Neural cell (in vitro differentiated cells): ENCODE measurements around the gene PLA2G4B. TPM values are rescaled to one million over a fixed set of nuclear protein-coding genes. Genes with fewer than 3 reads are reported as not detected.

Experiments used
- H2AFZ ChIP-seq: fragments of 200-600, 300-800 bp; sonication (generic), shearing (Covaris generic); 2 replicates; pipeline ENCODE4 v1.6.0; 2014; ENCODE audit warnings: low read depth, mild to moderate bottlenecking, antibody characterized with exemption, low read length, moderate library complexity
- H3F3A ChIP-seq: fragments of 200-600 bp; shearing (Covaris generic); 2 replicates; pipeline ENCODE4 v1.6.1; 2016; ENCODE audit warnings: mild to moderate bottlenecking, moderate library complexity, mixed read lengths, antibody characterized with exemption, low read length; ENCODE audit not compliant: insufficient read depth, poor library complexity, severe bottlenecking
- H3K27ac ChIP-seq: fragments of 200-600, 300-800 bp; sonication (generic), shearing (Covaris generic); 2 replicates; pipeline ENCODE4 v1.5.1; 2014; ENCODE audit warnings: mild to moderate bottlenecking, low read length, moderate library complexity
- H3K27me3 ChIP-seq: fragments of 300-800, 200-600 bp; sonication (generic), shearing (Covaris generic); 2 replicates; pipeline ENCODE4 v1.6.0; 2014; ENCODE audit warnings: mild to moderate bottlenecking, low read depth, low read length, moderate library complexity; ENCODE audit not compliant: insufficient read depth
- H3K36me3 ChIP-seq: fragments of 300-800, 200-600 bp; sonication (generic), shearing (Covaris generic); 2 replicates; pipeline ENCODE4 v1.5.1; 2014; ENCODE audit warnings: mild to moderate bottlenecking, antibody characterized with exemption, low read length, moderate library complexity; ENCODE audit not compliant: insufficient read depth
- H3K4me2 ChIP-seq: fragments of 300-800, 200-600 bp; sonication (generic), shearing (Covaris generic); 2 replicates; pipeline ENCODE4 v1.6.0; 2014; ENCODE audit warnings: mild to moderate bottlenecking, low read length
- H3K4me3 ChIP-seq: fragments of 300-800, 200-600 bp; sonication (generic), shearing (Covaris generic); 2 replicates; pipeline ENCODE4 v1.5.1; 2014; ENCODE audit warnings: mild to moderate bottlenecking, low read length, moderate library complexity
- H3K79me2 ChIP-seq: fragments of 200-600 bp; shearing (Covaris generic); replicated peaks from 2 replicates; pipeline ENCODE4 v1.6.0; 2014; ENCODE audit warnings: mild to moderate bottlenecking, low read length, moderate library complexity; ENCODE audit not compliant: insufficient read depth
- H3K9ac ChIP-seq: fragments of 300-800, 200-600 bp; sonication (generic), shearing (Covaris generic); 2 replicates; pipeline ENCODE4 v1.6.1; 2016; ENCODE audit warnings: mild to moderate bottlenecking, low read length, mixed read lengths
- H3K9me2 ChIP-seq: fragments of 200-600 bp; shearing (Covaris generic); 2 replicates; pipeline ENCODE4 v1.6.1; 2016; ENCODE audit warnings: mild to moderate bottlenecking, low read length, mixed read lengths; ENCODE audit not compliant: insufficient read depth
- H3K9me3 ChIP-seq: fragments of 200-600, 300-800 bp; sonication (generic), shearing (Covaris generic); 2 replicates; pipeline ENCODE4 v1.6.1; 2016; ENCODE audit warnings: mild to moderate bottlenecking, mixed run types, low read length, moderate library complexity, mixed read lengths
- H4K20me1 ChIP-seq: fragments of 200-600 bp; shearing (Covaris generic); 2 replicates; pipeline ENCODE4 v1.6.1; 2016; ENCODE audit warnings: mild to moderate bottlenecking, mixed run types; ENCODE audit not compliant: insufficient read depth
- CTCF ChIP-seq: fragments of 450-650 bp; IDR thresholded peaks from 2 replicates; pipeline ENCODE4 v1.5.1; 2014; ENCODE audit warnings: antibody characterized with exemption, mild to moderate bottlenecking, moderate library complexity; ENCODE audit not compliant: poor library complexity, severe bottlenecking
- EP300 ChIP-seq: fragments of 450-650 bp; conservative IDR thresholded peaks from 2 replicates; pipeline ENCODE4 v1.6.1; 2014; ENCODE audit warnings: antibody characterized with exemption, mild to moderate bottlenecking, moderate library complexity; ENCODE audit not compliant: poor library complexity, severe bottlenecking
- EZH2 ChIP-seq: fragments of 200-600, 300-800 bp; shearing (Covaris generic), sonication (generic); IDR thresholded peaks from 2 replicates; pipeline ENCODE4 v1.6.1; 2014; ENCODE audit warnings: antibody characterized with exemption, low read length, borderline replicate concordance, mild to moderate bottlenecking; ENCODE audit not compliant: insufficient read depth, poor library complexity, severe bottlenecking
- MXI1 ChIP-seq: fragments of 450-650 bp; conservative IDR thresholded peaks from 2 replicates; pipeline ENCODE4 v1.6.1; 2014; ENCODE audit warnings: antibody characterized with exemption, mild to moderate bottlenecking; ENCODE audit not compliant: poor library complexity, severe bottlenecking
- POLR2AphosphoS5 ChIP-seq: IDR thresholded peaks from 2 replicates; pipeline ENCODE4 v1.6.1; 2012
- RAD21 ChIP-seq: fragments of 450-650 bp; conservative IDR thresholded peaks from 2 replicates; pipeline ENCODE4 v1.6.1; 2014; ENCODE audit warnings: antibody characterized with exemption, mild to moderate bottlenecking, moderate library complexity
- SMC3 ChIP-seq: fragments of 450-650 bp; conservative IDR thresholded peaks from 2 replicates; pipeline ENCODE4 v1.6.1; 2014; ENCODE audit warnings: antibody characterized with exemption, mild to moderate bottlenecking, moderate library complexity; ENCODE audit not compliant: poor library complexity
- TAF1 ChIP-seq: IDR thresholded peaks from 2 replicates; pipeline ENCODE4 v1.6.1; 2012; ENCODE audit warnings: low read depth
- polyA plus RNA-seq: library from polyadenylated mRNA; depleted of rRNA; stranded (reverse); fragments of >200 nt; gene quantifications from 2 replicates; pipeline ENCODE4 v1.2.3, GENCODE V29; 2014
- TF ChIP-seq, protein P1 (sequence below): IDR thresholded peaks from 2 replicates; pipeline ENCODE4 v1.6.1; 2012; ENCODE audit warnings: borderline replicate concordance

Gene PLA2G4B
- polyA plus RNA-seq, 1 donor from 2014 or later = 11.3 TPM

- H3K79me2 ChIP-seq = no peaks in the 10 kb centered on the region
- no peaks in the 10 kb centered on the region for H4K20me1 ChIP-seq
- H3K27ac ChIP-seq = no peak overlapping the region
- no peaks in the 10 kb centered on the region for H3K27me3 ChIP-seq
- TF ChIP-seq CTCF (no peak), SMC3 (no peak), RAD21 (no peak)
- H3F3A ChIP-seq = no peaks in the 10 kb centered on the region
- H3K9ac ChIP-seq = no peak overlapping the region
- H3K4me2 ChIP-seq = no peak overlapping the region
- H3K9me3 ChIP-seq = no peaks in the 10 kb centered on the region
- H3K9me2 ChIP-seq = no peaks in the 10 kb centered on the region
- no peaks in the 10 kb centered on the region for H3K36me3 ChIP-seq
- H2AFZ ChIP-seq = no peak overlapping the region
- H3K4me3 ChIP-seq = no peak overlapping the region
Measured at GRCh38 chr15:41854443-41854842, 15.8 kb downstream of the PLA2G4B start.

DNA sequence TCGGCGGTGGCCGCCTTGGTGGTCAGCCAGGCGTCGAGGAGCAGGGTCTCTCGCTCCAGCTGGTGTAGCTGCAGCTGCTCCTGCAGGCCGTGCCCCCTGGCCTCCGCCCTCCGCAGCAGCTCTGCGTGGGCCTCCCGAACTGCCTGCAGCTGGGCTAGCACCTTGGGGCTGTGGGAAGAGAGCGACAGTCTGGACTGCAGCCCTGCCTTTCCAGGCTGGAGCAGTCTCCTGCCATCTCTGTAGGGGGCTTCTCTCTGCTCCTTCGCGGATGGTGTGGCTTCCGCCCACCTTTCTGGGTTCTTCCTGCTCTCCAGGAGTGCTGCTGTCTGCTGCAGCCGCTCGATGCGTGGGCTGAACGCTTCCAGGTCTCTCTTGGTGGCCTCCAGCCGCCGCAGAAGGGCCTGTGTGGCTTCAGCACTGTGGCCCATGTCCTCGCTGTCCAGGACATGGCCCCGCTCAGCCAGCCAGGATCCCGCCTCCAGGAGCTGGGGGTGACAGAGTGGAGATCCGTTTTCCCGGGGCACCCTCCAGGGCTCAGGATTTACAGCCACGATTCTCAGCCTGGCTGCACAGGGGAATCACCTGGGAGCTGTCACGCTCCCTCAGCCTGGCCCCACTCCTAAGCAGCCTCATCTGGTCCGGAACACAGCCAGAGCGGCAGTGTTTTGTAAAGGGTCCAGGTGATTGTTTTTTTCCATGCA lies 16.8 kb downstream of the PLA2G4B start:
- no peaks in the 10 kb centered on the region for H4K20me1 ChIP-seq
- H3K27me3 ChIP-seq = no peaks in the 10 kb centered on the region
- H3K27ac ChIP-seq = no peak overlapping the region
- H3F3A ChIP-seq = no peaks in the 10 kb centered on the region
- no peaks in the 10 kb centered on the region for H3K9me2 ChIP-seq
- H3K4me2 ChIP-seq = no peak overlapping the region
- TF ChIP-seq EZH2 (no peak), SMC3 (no peak), EP300 (no peak), POLR2AphosphoS5 (no peak), RAD21 (no peak), MXI1 (no peak), CTCF (no peak), TAF1 (no peak)
- TF ChIP-seq, protein P1, sequence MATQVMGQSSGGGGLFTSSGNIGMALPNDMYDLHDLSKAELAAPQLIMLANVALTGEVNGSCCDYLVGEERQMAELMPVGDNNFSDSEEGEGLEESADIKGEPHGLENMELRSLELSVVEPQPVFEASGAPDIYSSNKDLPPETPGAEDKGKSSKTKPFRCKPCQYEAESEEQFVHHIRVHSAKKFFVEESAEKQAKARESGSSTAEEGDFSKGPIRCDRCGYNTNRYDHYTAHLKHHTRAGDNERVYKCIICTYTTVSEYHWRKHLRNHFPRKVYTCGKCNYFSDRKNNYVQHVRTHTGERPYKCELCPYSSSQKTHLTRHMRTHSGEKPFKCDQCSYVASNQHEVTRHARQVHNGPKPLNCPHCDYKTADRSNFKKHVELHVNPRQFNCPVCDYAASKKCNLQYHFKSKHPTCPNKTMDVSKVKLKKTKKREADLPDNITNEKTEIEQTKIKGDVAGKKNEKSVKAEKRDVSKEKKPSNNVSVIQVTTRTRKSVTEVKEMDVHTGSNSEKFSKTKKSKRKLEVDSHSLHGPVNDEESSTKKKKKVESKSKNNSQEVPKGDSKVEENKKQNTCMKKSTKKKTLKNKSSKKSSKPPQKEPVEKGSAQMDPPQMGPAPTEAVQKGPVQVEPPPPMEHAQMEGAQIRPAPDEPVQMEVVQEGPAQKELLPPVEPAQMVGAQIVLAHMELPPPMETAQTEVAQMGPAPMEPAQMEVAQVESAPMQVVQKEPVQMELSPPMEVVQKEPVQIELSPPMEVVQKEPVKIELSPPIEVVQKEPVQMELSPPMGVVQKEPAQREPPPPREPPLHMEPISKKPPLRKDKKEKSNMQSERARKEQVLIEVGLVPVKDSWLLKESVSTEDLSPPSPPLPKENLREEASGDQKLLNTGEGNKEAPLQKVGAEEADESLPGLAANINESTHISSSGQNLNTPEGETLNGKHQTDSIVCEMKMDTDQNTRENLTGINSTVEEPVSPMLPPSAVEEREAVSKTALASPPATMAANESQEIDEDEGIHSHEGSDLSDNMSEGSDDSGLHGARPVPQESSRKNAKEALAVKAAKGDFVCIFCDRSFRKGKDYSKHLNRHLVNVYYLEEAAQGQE = no peak
- H3K9me3 ChIP-seq = no peaks in the 10 kb centered on the region
- no peak overlapping the region for H2AFZ ChIP-seq
- H3K4me3 ChIP-seq = no peak overlapping the region
- H3K36me3 ChIP-seq = no peaks in the 10 kb centered on the region
- H3K79me2 ChIP-seq = no peaks in the 10 kb centered on the region
- H3K9ac ChIP-seq = no peak overlapping the region
